C4-2B (cell line): ENCODE data around the gene ALPL.

Experiments used
- CTCF ChIP-seq: fragments of 450-650 bp; conservative IDR thresholded peaks from 2 replicates; pipeline ENCODE4 v1.5.1; 2017; ENCODE audit warnings: mild to moderate bottlenecking
- ZFX ChIP-seq: fragments of 450-650 bp; IDR thresholded peaks from 2 replicates; pipeline ENCODE4 v1.6.1; 2017

GRCh38 chr1:21536218-21536617, 27.0 kb downstream of the ALPL start:
- TF ChIP-seq CTCF (no peak), ZFX (no peak)
